ENCODE measurements around the gene TXNIP. TPM values are rescaled to one million over a fixed set of nuclear protein-coding genes. Genes with fewer than 3 reads are reported as not detected.
"Not testable (repeated sequence)": the region's sequence is repeated elsewhere in the genome, so short reads cannot be mapped to it uniquely, and the experiment has no call there.

Gene TXNIP
- total RNA-seq, 4 donors from 2014 or later: 739 to 2,947 (median 1,128) TPM

DNA sequence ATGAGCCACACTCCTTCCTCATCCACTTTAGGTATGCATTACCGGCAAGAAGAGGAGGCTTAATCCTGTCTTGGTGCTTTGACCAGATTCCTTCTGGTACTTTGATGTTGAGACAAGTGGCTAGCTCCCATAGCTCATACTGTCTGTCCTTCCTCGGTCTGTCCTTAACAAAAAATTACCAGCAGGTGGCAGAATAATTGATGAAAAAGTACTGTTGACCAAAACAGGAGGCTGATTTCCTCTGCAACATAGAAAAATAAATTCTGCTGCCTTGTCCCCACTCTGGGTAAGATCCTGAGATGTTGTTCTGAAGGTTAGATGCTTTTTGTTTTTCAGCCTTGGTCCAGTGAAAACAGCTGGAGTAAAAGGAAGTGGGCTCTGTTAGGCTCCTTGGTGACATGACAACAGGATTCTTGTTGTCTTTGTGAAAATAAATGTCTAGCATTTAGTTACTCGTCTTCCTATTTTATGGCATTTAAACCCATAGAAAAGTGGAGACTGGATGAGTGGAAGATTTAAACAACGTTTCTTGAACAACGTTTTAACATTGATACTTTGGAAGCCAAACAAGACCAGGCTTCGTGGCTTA is 36.3 kb upstream of the TXNIP start:
- H3K27ac ChIP-seq: no peak overlapping the region
- H3K4me3 ChIP-seq (replicated peaks in 1 of 3): no peak overlapping the region
- no peak for DNase-seq
- H3K9me3 ChIP-seq: no peaks in the 10 kb centered on the region
- H3K36me3 ChIP-seq: no peaks in the 10 kb centered on the region
- 55 to 61% methylated on average over 6 of the region's 6 CpGs for WGBS, 2 donors
- H3K4me1 ChIP-seq: peaks cover 0 to 4% of the 10 kb centered on the region in 2 donors
- H3K27me3 ChIP-seq: no peaks in the 10 kb centered on the region
- intact Hi-C loops (cut with DNase I): no loop called here
- TF ChIP-seq, protein P1, sequence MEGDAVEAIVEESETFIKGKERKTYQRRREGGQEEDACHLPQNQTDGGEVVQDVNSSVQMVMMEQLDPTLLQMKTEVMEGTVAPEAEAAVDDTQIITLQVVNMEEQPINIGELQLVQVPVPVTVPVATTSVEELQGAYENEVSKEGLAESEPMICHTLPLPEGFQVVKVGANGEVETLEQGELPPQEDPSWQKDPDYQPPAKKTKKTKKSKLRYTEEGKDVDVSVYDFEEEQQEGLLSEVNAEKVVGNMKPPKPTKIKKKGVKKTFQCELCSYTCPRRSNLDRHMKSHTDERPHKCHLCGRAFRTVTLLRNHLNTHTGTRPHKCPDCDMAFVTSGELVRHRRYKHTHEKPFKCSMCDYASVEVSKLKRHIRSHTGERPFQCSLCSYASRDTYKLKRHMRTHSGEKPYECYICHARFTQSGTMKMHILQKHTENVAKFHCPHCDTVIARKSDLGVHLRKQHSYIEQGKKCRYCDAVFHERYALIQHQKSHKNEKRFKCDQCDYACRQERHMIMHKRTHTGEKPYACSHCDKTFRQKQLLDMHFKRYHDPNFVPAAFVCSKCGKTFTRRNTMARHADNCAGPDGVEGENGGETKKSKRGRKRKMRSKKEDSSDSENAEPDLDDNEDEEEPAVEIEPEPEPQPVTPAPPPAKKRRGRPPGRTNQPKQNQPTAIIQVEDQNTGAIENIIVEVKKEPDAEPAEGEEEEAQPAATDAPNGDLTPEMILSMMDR (IDR thresholded peaks at IDR 0.05): peak in 5 of 6 experiments; percentile 20 to 43 (median 34)
- TF ChIP-seq POLR2A (IDR thresholded peaks at IDR 0.05): no peak

DNA sequence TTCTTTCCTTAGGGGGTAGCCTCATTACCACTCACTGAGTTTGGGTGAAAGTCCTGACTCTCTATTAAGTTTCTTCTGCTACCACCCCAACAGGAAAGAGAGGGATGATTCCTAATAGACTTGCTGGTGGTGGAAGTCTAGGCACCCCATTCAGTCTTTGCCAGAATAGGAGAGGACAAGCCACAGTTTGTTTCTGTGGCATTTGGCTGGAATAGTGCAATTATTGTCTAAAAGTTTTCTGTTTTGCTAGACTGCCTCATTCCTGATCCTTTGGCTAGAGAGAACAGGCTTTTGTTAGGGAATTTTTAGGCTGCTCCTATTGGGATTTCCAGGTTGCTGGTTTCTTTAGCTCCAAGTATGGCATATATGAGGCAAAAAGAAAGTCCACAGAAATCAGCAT is 35.1 kb upstream of the TXNIP start:
- Histone ChIP-seq H3K9me3 (no peaks in the 10 kb centered on the region), H3K27ac (no peak overlapping the region), H3K27me3 (no peaks in the 10 kb centered on the region), H3K4me1 (peaks cover 0 to 1% of the 10 kb centered on the region in 2 donors), H3K4me3 (replicated peaks in 1 of 3) (no peak overlapping the region), H3K36me3 (no peaks in the 10 kb centered on the region)
- no peak for TF ChIP-seq POLR2A (IDR thresholded peaks at IDR 0.05)
- TF ChIP-seq, protein P1 (IDR thresholded peaks at IDR 0.05): no peak
- no peak for DNase-seq
- intact Hi-C loops (cut with DNase I): no loop called here

DNA sequence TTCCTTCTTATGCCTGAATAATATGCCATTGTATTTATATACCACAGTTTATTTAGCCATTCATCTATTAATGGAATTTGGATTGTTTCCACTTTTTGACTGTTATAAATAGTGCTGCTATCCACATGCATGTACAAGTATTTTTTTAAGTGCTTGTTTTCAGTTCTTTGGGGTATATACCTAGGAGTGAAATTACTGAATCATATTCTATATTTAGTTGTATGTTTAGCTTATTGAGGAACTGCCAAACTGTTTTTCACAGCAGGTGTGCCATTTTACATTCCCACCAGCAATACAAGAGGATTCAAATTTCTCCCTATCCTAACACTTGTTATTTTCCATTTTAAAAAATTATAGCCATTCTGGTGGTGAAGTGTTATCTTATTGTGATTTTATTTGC is 32.7 kb upstream of the TXNIP start:
- Histone ChIP-seq H3K27me3 (no peaks in the 10 kb centered on the region), H3K4me3 (replicated peaks in 1 of 3) (no peak overlapping the region), H3K27ac (no peak overlapping the region), H3K9me3 (no peaks in the 10 kb centered on the region), H3K36me3 (no peaks in the 10 kb centered on the region), H3K4me1 (no peaks in the 10 kb centered on the region)
- intact Hi-C loops (cut with DNase I): no loop called here
- TF ChIP-seq, protein P1 (IDR thresholded peaks at IDR 0.05): no peak
- TF ChIP-seq POLR2A (IDR thresholded peaks at IDR 0.05): no peak
- DNase-seq: no peak

DNA sequence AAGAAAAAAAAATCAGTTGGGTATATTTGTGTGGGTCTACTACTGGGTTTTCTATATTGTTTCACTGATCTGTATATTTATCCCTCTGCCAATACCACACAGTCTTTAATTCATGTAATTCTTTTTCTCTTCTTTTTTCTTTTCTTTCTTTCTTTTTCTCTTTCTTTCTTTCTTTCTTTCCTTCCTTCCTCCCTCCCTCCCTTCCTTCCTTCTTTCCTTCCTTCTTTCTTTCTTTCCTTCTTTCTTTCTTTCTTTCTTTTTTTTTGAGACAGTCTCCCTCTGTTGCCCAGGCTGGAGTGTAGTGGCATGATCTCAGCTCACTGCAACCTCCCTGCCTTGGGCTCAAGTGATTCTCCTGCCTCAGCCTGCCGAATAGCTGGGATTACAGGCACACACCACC is 30.3 kb upstream of the TXNIP start:
- DNase-seq; H3K36me3 ChIP-seq; H3K27me3 ChIP-seq; H3K27ac ChIP-seq; intact Hi-C loops (cut with DNase I); H3K4me1 ChIP-seq; H3K4me3 ChIP-seq (replicated peaks in 1 of 3); H3K9me3 ChIP-seq: not testable (repeated sequence)
- 50% methylated on average over 1 of the region's 1 CpG for WGBS, 2 donors

DNA sequence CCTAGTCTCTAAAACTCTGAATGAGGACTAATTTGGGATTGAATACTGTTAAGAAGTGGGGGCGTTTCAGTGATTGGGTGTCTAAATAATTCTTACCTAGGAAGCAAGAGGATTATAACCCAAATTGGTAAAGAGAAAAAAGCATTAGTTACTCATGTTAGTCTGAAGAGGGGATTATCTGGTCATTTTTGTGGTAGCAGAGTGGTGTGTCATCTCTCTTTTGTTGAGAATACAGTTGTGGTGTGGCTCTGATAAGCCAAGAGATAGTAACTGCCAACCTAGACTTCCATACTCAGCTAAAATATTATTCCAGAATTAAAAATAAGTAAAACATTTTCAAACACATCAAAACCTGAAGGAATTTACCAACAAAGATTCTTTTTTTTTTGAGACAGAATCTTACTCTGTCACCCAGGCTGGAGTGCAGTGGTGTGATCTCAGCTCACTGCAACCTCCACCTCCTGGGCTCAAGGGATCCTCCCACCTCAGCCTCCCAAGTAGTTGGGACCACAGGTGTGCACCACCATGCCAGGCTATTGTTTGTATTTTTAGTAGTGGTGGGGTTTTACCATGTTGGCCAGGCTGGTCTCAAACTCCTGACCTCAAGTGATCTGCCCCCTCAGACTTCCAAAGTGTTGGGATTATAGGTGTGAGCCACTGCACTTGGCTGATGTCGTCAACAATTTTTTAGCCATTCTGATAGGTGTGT is 29.6 kb upstream of the TXNIP start:
- 83 to 84% methylated on average over 2 of the region's 2 CpGs for WGBS, 2 donors

DNA sequence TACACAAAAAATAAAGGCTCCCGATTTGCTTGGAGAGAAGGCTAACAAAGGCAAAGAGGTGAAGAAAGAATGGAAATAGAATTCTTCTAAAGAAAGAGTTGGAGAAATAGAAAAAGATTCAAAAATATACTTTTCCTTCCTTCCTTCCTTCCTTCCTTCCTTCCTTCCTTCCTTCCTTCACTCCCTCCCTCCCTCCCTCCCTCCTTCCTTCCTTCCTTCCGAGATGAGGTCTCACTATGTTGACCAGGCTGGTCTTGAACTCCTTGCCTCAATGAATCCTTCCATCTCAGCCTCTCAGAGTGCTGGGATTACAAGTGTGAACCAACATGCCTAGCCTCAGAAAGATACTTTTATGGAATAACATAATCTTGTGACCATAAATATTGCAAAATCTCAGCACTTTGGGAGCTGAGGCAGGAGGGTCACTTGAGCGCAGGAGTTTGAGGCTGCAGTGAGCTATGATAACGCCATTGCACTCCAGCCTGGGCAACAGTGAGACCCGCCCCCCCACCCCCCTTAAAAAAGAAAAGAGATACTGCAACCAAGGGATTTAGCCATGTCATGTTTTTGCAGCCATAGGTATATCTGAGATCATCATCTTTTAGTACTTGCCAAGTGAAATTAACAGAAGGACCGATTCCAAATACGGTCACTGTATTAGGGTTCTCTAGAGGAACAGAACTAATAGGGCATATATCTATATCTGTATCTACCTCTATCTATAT is 26.2 kb upstream of the TXNIP start:
- H3K4me1 ChIP-seq: peaks cover 0 to 5% of the 10 kb centered on the region in 2 donors
- no peak overlapping the region for H3K4me3 ChIP-seq (replicated peaks in 1 of 3)
- TF ChIP-seq, protein P1 (IDR thresholded peaks at IDR 0.05): no peak
- TF ChIP-seq POLR2A (IDR thresholded peaks at IDR 0.05): no peak
- intact Hi-C loops (cut with DNase I): no loop called here
- DNase-seq: no peak
- 78 to 82% methylated on average over 7 of the region's 7 CpGs for whole genome bisulfite sequencing, 2 donors
- H3K9me3 ChIP-seq: no peaks in the 10 kb centered on the region
- no peak overlapping the region for H3K27ac ChIP-seq
- no peaks in the 10 kb centered on the region for H3K36me3 ChIP-seq
- peaks cover 6% of the 10 kb centered on the region for H3K27me3 ChIP-seq

More for the DNA sequence above, 29.6 kb upstream of the TXNIP start:
- H3K27me3 ChIP-seq; H3K27ac ChIP-seq; intact Hi-C loops (cut with DNase I); H3K4me3 ChIP-seq (replicated peaks in 1 of 3); H3K9me3 ChIP-seq; H3K36me3 ChIP-seq; DNase-seq; H3K4me1 ChIP-seq: not testable (repeated sequence)
